ENCODE results near the gene ZNF75A.
A peak's percentile ranks its signal among the peaks of the same experiment; 100 is the strongest.

- TF ChIP-seq POLR2A (IDR thresholded peaks at IDR 0.05) = peak in 1 of 2 donors; percentile 84
- TF ChIP-seq, protein P1, sequence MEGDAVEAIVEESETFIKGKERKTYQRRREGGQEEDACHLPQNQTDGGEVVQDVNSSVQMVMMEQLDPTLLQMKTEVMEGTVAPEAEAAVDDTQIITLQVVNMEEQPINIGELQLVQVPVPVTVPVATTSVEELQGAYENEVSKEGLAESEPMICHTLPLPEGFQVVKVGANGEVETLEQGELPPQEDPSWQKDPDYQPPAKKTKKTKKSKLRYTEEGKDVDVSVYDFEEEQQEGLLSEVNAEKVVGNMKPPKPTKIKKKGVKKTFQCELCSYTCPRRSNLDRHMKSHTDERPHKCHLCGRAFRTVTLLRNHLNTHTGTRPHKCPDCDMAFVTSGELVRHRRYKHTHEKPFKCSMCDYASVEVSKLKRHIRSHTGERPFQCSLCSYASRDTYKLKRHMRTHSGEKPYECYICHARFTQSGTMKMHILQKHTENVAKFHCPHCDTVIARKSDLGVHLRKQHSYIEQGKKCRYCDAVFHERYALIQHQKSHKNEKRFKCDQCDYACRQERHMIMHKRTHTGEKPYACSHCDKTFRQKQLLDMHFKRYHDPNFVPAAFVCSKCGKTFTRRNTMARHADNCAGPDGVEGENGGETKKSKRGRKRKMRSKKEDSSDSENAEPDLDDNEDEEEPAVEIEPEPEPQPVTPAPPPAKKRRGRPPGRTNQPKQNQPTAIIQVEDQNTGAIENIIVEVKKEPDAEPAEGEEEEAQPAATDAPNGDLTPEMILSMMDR (IDR thresholded peaks at IDR 0.05) = peak in 3 of 6 experiments; percentile 21 to 40 (median 25)
These were observed 40.9 kb upstream of the ZNF75A start for GRCh38 chr16:3264137-3265036.

Measured in adrenal gland (tissue), 5 donors.